Keratinocyte (primary cell): ENCODE results near the gene CGREF1. TPM values are rescaled to one million over a fixed set of nuclear protein-coding genes. Genes with fewer than 3 reads are reported as not detected.

ENCODE experiments used
- DNase-seq: peaks from one replicate; pipeline ENCODE4 v3.0.0-alpha.2; 2011; ENCODE audit warnings: low read depth, missing footprints, low spot score
- FAIRE-seq: peaks from 2 replicates; lab custom pipeline; 2011; peaks lifted over from hg19 to GRCh38; lab: Jason Lieb, UNC
- H2AFZ ChIP-seq: 2 replicates; pipeline ENCODE4 v1.6.0; 2012; ENCODE audit warnings: low read length, control low read depth, inconsistent platforms; ENCODE audit not compliant: control insufficient read depth
- H3K27ac ChIP-seq: 2 replicates; pipeline ENCODE4 v1.5.1; 2011; ENCODE audit warnings: low read length; ENCODE audit not compliant: control insufficient read depth, insufficient read depth
- H3K27me3 ChIP-seq: 3 replicates; pipeline ENCODE4 v1.6.0; 2011; ENCODE audit warnings: low read length; ENCODE audit not compliant: control insufficient read depth, insufficient read depth; ENCODE audit errors: extremely low read depth
- H3K36me3 ChIP-seq, 2 experiments: 2 replicates in 1 of 2; 3 replicates in 1 of 2; pipeline ENCODE4 v1.5.1; 2011; ENCODE audit warnings: low read length in 2 of 2, mild to moderate bottlenecking in 1 of 2; ENCODE audit not compliant: control insufficient read depth in 2 of 2, insufficient read depth in 2 of 2; ENCODE audit errors: extremely low read depth in 1 of 2
- H3K4me1 ChIP-seq: 3 replicates; pipeline ENCODE4 v1.5.1; 2011; ENCODE audit warnings: low read length; ENCODE audit not compliant: control insufficient read depth, insufficient read depth; ENCODE audit errors: extremely low read depth
- H3K4me2 ChIP-seq: 3 replicates; pipeline ENCODE4 v1.6.0; 2011; ENCODE audit warnings: low read depth, low read length; ENCODE audit not compliant: control insufficient read depth, insufficient read depth; ENCODE audit errors: extremely low read depth
- H3K4me3 ChIP-seq, 3 experiments: fragments of 200-600 bp in 1 of 3; sonication (generic) in 1 of 3; 2 replicates in 2 of 3; 3 replicates in 1 of 3; pipeline ENCODE4 v1.5.1; 2011 to 2016; ENCODE audit warnings: low read length in 3 of 3, mild to moderate bottlenecking in 3 of 3, control low read depth in 2 of 3, inconsistent platforms in 1 of 3, low read depth in 1 of 3, mixed read lengths in 1 of 3, mixed run types in 1 of 3, moderate library complexity in 1 of 3; ENCODE audit not compliant: control insufficient read depth in 2 of 3, insufficient read depth in 2 of 3; ENCODE audit errors: extremely low read depth in 1 of 3
- H3K79me2 ChIP-seq: 2 replicates; pipeline ENCODE4 v1.6.0; 2012; ENCODE audit warnings: low read length; ENCODE audit not compliant: control insufficient read depth, insufficient read depth
- H3K9ac ChIP-seq: 3 replicates; pipeline ENCODE4 v1.6.0; 2011; ENCODE audit warnings: low read length; ENCODE audit not compliant: control insufficient read depth, insufficient read depth; ENCODE audit errors: extremely low read depth
- H3K9me1 ChIP-seq: 3 replicates; pipeline ENCODE4 v1.6.0; 2011; ENCODE audit warnings: low read length; ENCODE audit not compliant: control insufficient read depth, insufficient read depth; ENCODE audit errors: extremely low read depth
- H3K9me3 ChIP-seq: 2 replicates; pipeline ENCODE4 v1.5.1; 2012; ENCODE audit warnings: low read depth, low read length; ENCODE audit not compliant: control insufficient read depth
- H4K20me1 ChIP-seq: 3 replicates; pipeline ENCODE4 v1.6.0; 2011; ENCODE audit warnings: low read length; ENCODE audit not compliant: control insufficient read depth, insufficient read depth; ENCODE audit errors: extremely low read depth
- CTCF ChIP-seq, 3 experiments: IDR thresholded peaks in 1 of 3; conservative IDR thresholded peaks in 1 of 3; optimal IDR thresholded peaks in 1 of 3; 2 replicates in 2 of 3; 3 replicates in 1 of 3; pipeline versions ENCODE3 to v1.5.1; 2011; ENCODE audit warnings: low read length in 3 of 3, mild to moderate bottlenecking in 3 of 3, moderate library complexity in 2 of 3, control low read depth in 1 of 3, inconsistent platforms in 1 of 3; ENCODE audit not compliant: insufficient read depth in 2 of 3; ENCODE audit errors: extremely low read depth in 1 of 3
- EZH2 ChIP-seq: IDR thresholded peaks from one replicate; pipeline ENCODE4 v1.6.1; 2012; ENCODE audit warnings: inconsistent platforms, mild to moderate bottlenecking, low read length, moderate library complexity
- dilution Hi-C: fragments of 300-500 bp; cut with MboI; formaldehyde crosslinking; loops from one replicate; pipeline ENCODE4 v1.7.0; 2020; ENCODE audit warnings: low sequenced_read_pairs; ENCODE audit not compliant: extremely low pct_ligation_motif_present
- polyA plus RNA-seq, 5 experiments: library from polyadenylated mRNA; depleted of rRNA in 3 of 5; stranded (reverse) in 3 of 5; stranded (forward) in 1 of 5; unstranded in 1 of 5; fragments of >200 nt; gene quantifications; 1 replicate in 1 of 5; 2 replicates in 3 of 5; 3 replicates in 1 of 5; pipeline versions ENCODE4 v1.2.1 to v1.2.3, GENCODE V29; 2011 to 2012; ENCODE audit warnings: missing spikeins in 2 of 5, low read depth in 1 of 5, low replicate concordance in 1 of 5

Gene CGREF1
- polyA plus RNA-seq, 1 donor (not counting 4 experiments of a cell fraction or from before 2014, with no cell fraction given), result 1.3 TPM

GRCh38 chr2:27094353-27094984 is 24.5 kb downstream of the CGREF1 start:
- DNase-seq (no peak), FAIRE-seq (no peak)
- Histone ChIP-seq H4K20me1 (peaks cover 2% of the 10 kb centered on the region), H3K4me3 (no peak overlapping the region), H3K79me2 (no peaks in the 10 kb centered on the region), H3K27ac (no peak overlapping the region), H3K27me3 (no peaks in the 10 kb centered on the region), H3K36me3 (no peaks in the 10 kb centered on the region), H3K4me2 (no peak overlapping the region), H3K9me3 (no peaks in the 10 kb centered on the region), H3K4me1 (peaks cover 4% of the 10 kb centered on the region), H2AFZ (no peak overlapping the region), H3K9me1 (no peaks in the 10 kb centered on the region), H3K9ac (no peak overlapping the region)
- TF ChIP-seq CTCF (optimal IDR thresholded peaks at IDR 0.05 in 1 of 3, IDR thresholded peaks at IDR 0.05 in 1 of 3, conservative IDR thresholded peaks at IDR 0.05 in 1 of 3; ENCODE audit: extremely low read depth in 1 of 3, insufficient read depth in 2 of 3, low read length in 3 of 3) (no peak), EZH2 (no peak)
- dilution Hi-C loops, result no loop called here

DNA sequence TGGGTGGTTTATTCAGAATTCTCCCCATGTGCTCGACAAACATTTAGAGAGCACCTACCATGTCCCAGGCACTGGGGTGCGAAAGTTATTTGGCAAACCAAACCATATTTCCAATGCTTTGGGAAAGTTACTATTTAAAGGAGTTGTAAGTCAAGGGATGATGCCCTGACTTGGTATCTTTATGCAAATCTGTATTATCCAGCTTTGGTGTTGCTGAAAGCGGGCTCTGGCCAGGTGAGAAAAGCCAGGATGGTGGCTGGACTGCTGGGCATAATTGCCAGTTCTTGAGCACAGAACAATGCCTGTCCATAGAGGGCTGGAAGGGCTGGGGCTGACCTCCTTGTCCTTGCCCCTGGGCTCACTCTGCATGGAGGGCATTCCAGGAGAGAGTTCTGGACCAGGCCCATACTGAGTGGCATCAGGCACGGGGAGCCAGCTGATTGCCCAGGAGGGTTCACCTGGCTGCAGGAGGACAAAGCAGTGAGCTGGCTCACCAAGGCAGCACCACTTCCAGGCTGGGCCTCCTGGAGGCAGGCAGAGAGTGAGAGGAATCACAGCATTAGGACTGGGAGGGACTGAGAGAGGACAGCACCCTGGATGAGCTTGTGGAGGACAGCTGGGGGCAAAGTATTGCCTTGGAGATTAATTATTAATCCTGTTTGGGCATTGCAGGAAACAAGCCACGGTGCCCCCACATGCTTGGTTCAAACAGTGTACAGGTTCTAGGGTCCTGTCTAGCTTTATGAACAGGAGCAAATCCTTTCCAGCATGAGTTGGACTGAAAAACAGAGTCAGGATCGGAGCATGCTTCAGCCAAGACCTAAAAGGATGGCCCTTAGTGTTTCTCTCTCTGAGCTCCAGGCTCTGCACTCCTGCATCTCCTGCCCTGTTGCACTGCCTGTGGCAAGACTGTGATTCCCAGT is 25.2 kb downstream of the CGREF1 start:
- Histone ChIP-seq H3K79me2 (no peaks in the 10 kb centered on the region), H2AFZ (no peak overlapping the region), H3K36me3 (no peaks in the 10 kb centered on the region), H3K4me1 (peaks cover 4% of the 10 kb centered on the region), H3K27me3 (no peaks in the 10 kb centered on the region), H3K9ac (no peak overlapping the region), H3K4me2 (no peak overlapping the region), H3K9me1 (no peaks in the 10 kb centered on the region), H3K27ac (no peak overlapping the region), H3K4me3 (no peak overlapping the region), H3K9me3 (no peaks in the 10 kb centered on the region), H4K20me1 (no peaks in the 10 kb centered on the region)
- no peak for FAIRE-seq
- TF ChIP-seq CTCF (optimal IDR thresholded peaks at IDR 0.05 in 1 of 3, IDR thresholded peaks at IDR 0.05 in 1 of 3, conservative IDR thresholded peaks at IDR 0.05 in 1 of 3; ENCODE audit: extremely low read depth in 1 of 3, insufficient read depth in 2 of 3, low read length in 3 of 3) (no peak), EZH2 (no peak)
- DNase-seq, result no peak
- dilution Hi-C loops, result no loop called here
